GM12878 (cell line): ENCODE data around the gene MCM9. TPM values are rescaled to one million over a fixed set of nuclear protein-coding genes. Genes with fewer than 3 reads are reported as not detected.

Source experiments
- ATAC-seq: fragments of 200-7000 bp; cut with Tn5 transposase; 3 replicates; pipeline ENCODE4 v1.9.1; 2020; ENCODE audit warnings: mild to moderate bottlenecking, moderate library complexity
- BruUV-seq: library from RNA; stranded (reverse); fragments of 400-500 nt; replicated peaks from 2 replicates; lab custom pipeline; 2021; lab: Mats Ljungman, UMichigan
- CTCF ChIA-PET: fragments of 300-600 bp; sonication (Branson Sonifier 250); formaldehyde crosslinking; extraction: SDS; loops from one replicate; lab custom pipeline; 2021; ENCODE audit warnings: inconsistent platforms; lab: Yijun Ruan, JAX
- POLR2A ChIA-PET: fragments of 350-600 bp; formaldehyde crosslinking; extraction: SDS; loops from one replicate; lab custom pipeline; 2021; ENCODE audit warnings: inconsistent platforms; lab: Charles Lee
- RAD21 ChIA-PET: fragments of 300-600 bp; sonication (Branson Sonifier 250); formaldehyde crosslinking; loops from one replicate; lab custom pipeline; 2023; ENCODE audit warnings: antibody characterized with exemption; ENCODE audit not compliant: unreplicated experiment; lab: Charles Lee
- SMC1A ChIA-PET: fragments of 300-600 bp; sonication (Branson Sonifier 250); formaldehyde crosslinking; loops from one replicate; lab custom pipeline; 2023; ENCODE audit not compliant: unreplicated experiment, uncharacterized antibody; lab: Charles Lee
- DNase-seq: peaks from one replicate; pipeline ENCODE4 v3.0.0-alpha.2; 2011; ENCODE audit warnings: low read depth, low spot score
- FAIRE-seq: peaks from 3 replicates; lab custom pipeline; 2011; peaks lifted over from hg19 to GRCh38; lab: Jason Lieb, UNC
- H2AFZ ChIP-seq: 2 replicates; pipeline ENCODE4 v1.6.0; 2011; ENCODE audit warnings: low read depth, low read length, control low read depth; ENCODE audit not compliant: control insufficient read depth
- H3K27ac ChIP-seq: 2 replicates; pipeline ENCODE4 v1.5.1; 2011; ENCODE audit warnings: control low read depth; ENCODE audit not compliant: control insufficient read depth, insufficient read depth
- H3K27me3 ChIP-seq, 2 experiments: replicated peaks in 1 of 2; 2 replicates each; pipeline versions ENCODE4 v1.6.0 to v1.6.1; 2011; ENCODE audit warnings: low read length in 1 of 2; ENCODE audit not compliant: control insufficient read depth in 2 of 2, insufficient read depth in 2 of 2
- H3K36me3 ChIP-seq, 2 experiments: 2 replicates each; pipeline ENCODE4 v1.5.1; 2011; ENCODE audit warnings: low read length in 1 of 2; ENCODE audit not compliant: control insufficient read depth in 2 of 2, insufficient read depth in 2 of 2
- H3K4me1 ChIP-seq: 2 replicates; pipeline ENCODE4 v1.6.1; 2011; ENCODE audit warnings: mild to moderate bottlenecking, low read length, moderate library complexity, mixed read lengths; ENCODE audit not compliant: control insufficient read depth, insufficient read depth
- H3K4me2 ChIP-seq: 2 replicates; pipeline ENCODE4 v1.6.0; 2011; ENCODE audit warnings: control low read depth; ENCODE audit not compliant: control insufficient read depth, insufficient read depth
- H3K4me3 ChIP-seq: fragments of 200-600 bp; sonication (generic); 2 replicates; pipeline ENCODE4 v1.5.1; 2016
- H3K79me2 ChIP-seq: 2 replicates; pipeline ENCODE4 v1.6.0; 2011; ENCODE audit warnings: low read length; ENCODE audit not compliant: control insufficient read depth, insufficient read depth
- H3K9ac ChIP-seq: 2 replicates; pipeline ENCODE4 v1.8.0; 2011; ENCODE audit warnings: low read length, control low read depth, mixed read lengths; ENCODE audit not compliant: control insufficient read depth, insufficient read depth
- H3K9me3 ChIP-seq: replicated peaks from 3 replicates; pipeline ENCODE4 v1.5.1; 2011; ENCODE audit warnings: mild to moderate bottlenecking, low read length; ENCODE audit not compliant: control insufficient read depth, insufficient read depth
- H4K20me1 ChIP-seq: 2 replicates; pipeline ENCODE4 v1.6.0; 2011; ENCODE audit not compliant: control insufficient read depth, insufficient read depth
- ATF7 ChIP-seq: fragments of 450-650 bp; IDR thresholded peaks from 2 replicates; pipeline ENCODE4 v1.6.1; 2016; ENCODE audit warnings: low read depth, mild to moderate bottlenecking
- E2F4 ChIP-seq: IDR thresholded peaks from 2 replicates; pipeline ENCODE4 v1.6.1; 2012; ENCODE audit warnings: low read depth, low read length, improper control_type of control experiment
- E2F8 ChIP-seq: fragments of 450-650 bp; IDR thresholded peaks from 2 replicates; pipeline ENCODE4 v1.6.1; 2018; ENCODE audit warnings: mild to moderate bottlenecking, low read depth, moderate library complexity; ENCODE audit not compliant: partially characterized antibody
- MYB ChIP-seq: fragments of 150-350 bp; IDR thresholded peaks from 2 replicates; pipeline ENCODE4 v1.6.1; 2014; ENCODE audit warnings: mild to moderate bottlenecking, low read depth, low read length, borderline replicate concordance
- PML ChIP-seq: IDR thresholded peaks from 2 replicates; pipeline ENCODE4 v1.6.1; 2012; ENCODE audit warnings: low read length, inconsistent platforms
- POU2F2 ChIP-seq: IDR thresholded peaks from 3 replicates; pipeline ENCODE4 v1.6.1; 2011; ENCODE audit warnings: low read depth, mild to moderate bottlenecking, low read length, borderline replicate concordance
- RAD51 ChIP-seq: fragments of 450-650 bp; IDR thresholded peaks from 2 replicates; pipeline ENCODE4 v1.6.1; 2016; ENCODE audit warnings: moderate library complexity, mild to moderate bottlenecking, inconsistent platforms
- RUNX3 ChIP-seq: IDR thresholded peaks from 2 replicates; pipeline ENCODE4 v1.6.1; 2012; ENCODE audit warnings: low read length, inconsistent platforms
- SRF ChIP-seq, 2 experiments: IDR thresholded peaks; 2 replicates each; pipeline ENCODE4 v1.6.1; 2011; ENCODE audit warnings: low read depth in 2 of 2, low read length in 2 of 2, mild to moderate bottlenecking in 1 of 2, moderate library complexity in 1 of 2
- TAF1 ChIP-seq: IDR thresholded peaks from 2 replicates; pipeline ENCODE4 v1.6.1; 2011; ENCODE audit warnings: mild to moderate bottlenecking, low read depth, low read length, borderline replicate concordance
- WGBS: methylation state at CpG from one replicate; pipeline ENCODE4 v1.1.6; 2016; ENCODE audit warnings: low lambda C conversion rate; ENCODE audit not compliant: insufficient replicate concordance, insufficient coverage; ENCODE audit errors: missing lambda C conversion rate; 5-methylcytosine and 5-hydroxymethylcytosine counted together
- in situ Hi-C: fragments of 300-500 bp; cut with MboI; formaldehyde crosslinking; loops from 9 replicates; pipeline ENCODE4 v1.14.3; 2018; ENCODE audit warnings: mixed read lengths
- intact Hi-C: fragments of 100-400 bp; cut with micrococcal nuclease; formaldehyde crosslinking; loops from one replicate; pipeline ENCODE4 v1.14.2; 2022; ENCODE audit not compliant: unreplicated experiment
- polyA plus RNA-seq, 11 experiments: library from polyadenylated mRNA; depleted of rRNA in 4 of 11; unstranded in 6 of 11; stranded (reverse) in 5 of 11; fragments of >200 nt; fragmentation: Nextera tagmentation in 4 of 11; fragmentation: Illumina TruSeq in 1 of 11; extraction: Ambion mirVana in 4 of 11; extraction: Trizol in 1 of 11; gene quantifications; 1 replicate in 1 of 11; 2 replicates in 10 of 11; pipeline versions ENCODE4 v1.2.1 to v1.2.3, GENCODE V29; 2011 to 2016; ENCODE audit warnings: inconsistent platforms in 2 of 11, missing spikeins in 2 of 11, low read depth in 1 of 11
- total RNA-seq, 4 experiments: library from RNA; depleted of rRNA in 3 of 4; stranded (reverse); fragments of >200 nt in 3 of 4; fragmentation: Illumina TruSeq in 1 of 4; extraction: Trizol in 1 of 4; gene quantifications; 2 replicates each; pipeline versions ENCODE4 v1.2.1 to v1.2.3, GENCODE V29; 2013 to 2021
- TF ChIP-seq, protein P1 (sequence below): fragments of 450-650 bp; IDR thresholded peaks from 2 replicates; pipeline ENCODE4 v1.6.1; 2016; ENCODE audit warnings: mild to moderate bottlenecking
- TF ChIP-seq, protein P2 (sequence below): fragments of 450-650 bp; IDR thresholded peaks from 2 replicates; pipeline ENCODE4 v1.6.1; 2017; ENCODE audit warnings: antibody characterized with exemption, mild to moderate bottlenecking, moderate library complexity

Gene MCM9
- total and polyA plus RNA-seq, 10 of the 15 experiments (the other 5 are each of a cell fraction or from before 2014, with no cell fraction given) = 3.4 to 18.5 (median 9.7) TPM

DNA sequence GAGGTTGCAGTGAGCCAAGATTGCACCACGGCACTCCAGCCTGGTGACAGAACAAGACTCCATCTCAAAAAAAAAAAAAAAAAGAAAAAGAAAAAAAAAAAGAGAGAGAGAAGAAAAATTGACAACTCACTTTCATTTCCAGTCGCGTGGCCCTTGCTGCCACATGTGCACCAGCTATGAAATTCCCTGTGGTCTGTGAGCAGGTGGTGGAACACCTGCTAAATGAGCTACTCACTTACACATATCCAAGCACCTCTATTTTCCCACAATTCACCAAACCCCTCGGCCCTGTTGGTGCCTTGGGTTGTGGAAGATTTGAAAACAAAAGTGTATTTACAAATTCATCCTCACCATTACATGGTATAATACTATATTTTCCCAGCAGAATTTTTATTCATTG is 146.3 kb downstream of the MCM9 start (continued):
- TF ChIP-seq, protein P1, sequence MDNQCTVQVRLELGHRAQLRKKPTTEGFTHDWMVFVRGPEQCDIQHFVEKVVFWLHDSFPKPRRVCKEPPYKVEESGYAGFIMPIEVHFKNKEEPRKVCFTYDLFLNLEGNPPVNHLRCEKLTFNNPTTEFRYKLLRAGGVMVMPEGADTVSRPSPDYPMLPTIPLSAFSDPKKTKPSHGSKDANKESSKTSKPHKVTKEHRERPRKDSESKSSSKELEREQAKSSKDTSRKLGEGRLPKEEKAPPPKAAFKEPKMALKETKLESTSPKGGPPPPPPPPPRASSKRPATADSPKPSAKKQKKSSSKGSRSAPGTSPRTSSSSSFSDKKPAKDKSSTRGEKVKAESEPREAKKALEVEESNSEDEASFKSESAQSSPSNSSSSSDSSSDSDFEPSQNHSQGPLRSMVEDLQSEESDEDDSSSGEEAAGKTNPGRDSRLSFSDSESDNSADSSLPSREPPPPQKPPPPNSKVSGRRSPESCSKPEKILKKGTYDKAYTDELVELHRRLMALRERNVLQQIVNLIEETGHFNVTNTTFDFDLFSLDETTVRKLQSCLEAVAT = no peak
- TF ChIP-seq PML (no peak), SRF (IDR thresholded peaks at IDR 0.05; ENCODE audit: low read depth in 2 of 2, low read length in 2 of 2) (no peak), ATF7 (no peak), POU2F2 (no peak), E2F8 (no peak)
- TF ChIP-seq, all 136 proteins: peak for 0

- in situ Hi-C loops = loop anchor here (10.0 to 25.0 kb wide), 2 partner anchors 503 to 801 kb away; no protein-coding TSS in a partner anchor
- TF ChIP-seq, protein P2, sequence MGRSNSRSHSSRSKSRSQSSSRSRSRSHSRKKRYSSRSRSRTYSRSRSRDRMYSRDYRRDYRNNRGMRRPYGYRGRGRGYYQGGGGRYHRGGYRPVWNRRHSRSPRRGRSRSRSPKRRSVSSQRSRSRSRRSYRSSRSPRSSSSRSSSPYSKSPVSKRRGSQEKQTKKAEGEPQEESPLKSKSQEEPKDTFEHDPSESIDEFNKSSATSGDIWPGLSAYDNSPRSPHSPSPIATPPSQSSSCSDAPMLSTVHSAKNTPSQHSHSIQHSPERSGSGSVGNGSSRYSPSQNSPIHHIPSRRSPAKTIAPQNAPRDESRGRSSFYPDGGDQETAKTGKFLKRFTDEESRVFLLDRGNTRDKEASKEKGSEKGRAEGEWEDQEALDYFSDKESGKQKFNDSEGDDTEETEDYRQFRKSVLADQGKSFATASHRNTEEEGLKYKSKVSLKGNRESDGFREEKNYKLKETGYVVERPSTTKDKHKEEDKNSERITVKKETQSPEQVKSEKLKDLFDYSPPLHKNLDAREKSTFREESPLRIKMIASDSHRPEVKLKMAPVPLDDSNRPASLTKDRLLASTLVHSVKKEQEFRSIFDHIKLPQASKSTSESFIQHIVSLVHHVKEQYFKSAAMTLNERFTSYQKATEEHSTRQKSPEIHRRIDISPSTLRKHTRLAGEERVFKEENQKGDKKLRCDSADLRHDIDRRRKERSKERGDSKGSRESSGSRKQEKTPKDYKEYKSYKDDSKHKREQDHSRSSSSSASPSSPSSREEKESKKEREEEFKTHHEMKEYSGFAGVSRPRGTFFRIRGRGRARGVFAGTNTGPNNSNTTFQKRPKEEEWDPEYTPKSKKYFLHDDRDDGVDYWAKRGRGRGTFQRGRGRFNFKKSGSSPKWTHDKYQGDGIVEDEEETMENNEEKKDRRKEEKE = no peak
- no peak for TF ChIP-seq RUNX3
- TF ChIP-seq E2F4 = no peak
- TF ChIP-seq TAF1 = no peak
- TF ChIP-seq MYB = no peak
- no peak for TF ChIP-seq RAD51
Measured at GRCh38 chr6:118787724-118788423, 147.1 kb downstream of the MCM9 start.

More at GRCh38 chr6:118787724-118788423, 147.1 kb downstream of the MCM9 start:
- WGBS = 77% methylated on average over 6 of the region's 6 CpGs
- no peak for FAIRE-seq
- no peak overlapping the region for H3K4me3 ChIP-seq
- H4K20me1 ChIP-seq = no peaks in the 10 kb centered on the region
- no peaks in the 10 kb centered on the region for H3K79me2 ChIP-seq
- H3K27me3 ChIP-seq = no peaks in the 10 kb centered on the region
- no peak overlapping the region for H3K9ac ChIP-seq
- ChIA-PET SMC1A (interaction anchor here (0.8 to 0.9 kb wide), 2 partner anchors 80 to 82 kb away, joined by 3 read pairs; no protein-coding TSS in a partner anchor), CTCF (interaction anchor here (1.6 to 2.0 kb wide), 2 partner anchors 13 to 15 kb away, joined by 4 to 9 read pairs; no protein-coding TSS in a partner anchor), RAD21 (interaction anchor here (1.2 kb wide), 1 partner anchor 108 kb away, joined by 3 read pairs; no protein-coding TSS in a partner anchor), POLR2A (no interaction called here)
- H3K9me3 ChIP-seq = no peaks in the 10 kb centered on the region; the same call in 2 of the 3 replicates
- H3K4me2 ChIP-seq = no peak overlapping the region
- no peak overlapping the region for H3K27ac ChIP-seq
- no peak for DNase-seq
- BruUV-seq = no TSS peak
- no peak overlapping the region for H2AFZ ChIP-seq
- intact Hi-C loops = no loop called here
- H3K36me3 ChIP-seq = no peaks in the 10 kb centered on the region
- no peaks in the 10 kb centered on the region for H3K4me1 ChIP-seq
- no peak for ATAC-seq
